Activated naive CD8-positive, alpha-beta T cell treated with anti-CD3 and anti-CD28 coated beads, Interleukin-2, amount 50 U/mL, for 16 hours (primary cell): ENCODE results near the gene HOATZ.

Experiments
- DNase-seq: peaks from one replicate; pipeline ENCODE4 v3.0.0-alpha.2; 2020; ENCODE audit warnings: low read depth, low spot score

The HOATZ gene

GRCh38 chr11:111549196-111549868 is 34.8 kb downstream of the HOATZ start:
- DNase-seq = no peak

GRCh38 chr11:111549869-111550203 is 35.3 kb downstream of the HOATZ start:
- DNase-seq = no peak

GRCh38 chr11:111550258-111550657 is 35.7 kb downstream of the HOATZ start:
- no peak for DNase-seq

- DNase-seq = no peak
These were observed 40.0 kb downstream of the HOATZ start for GRCh38 chr11:111554532-111554931.

- DNase-seq = no peak
These were observed 40.7 kb downstream of the HOATZ start for GRCh38 chr11:111555255-111555654.

- no peak for DNase-seq
These were observed 43.0 kb downstream of the HOATZ start for GRCh38 chr11:111557425-111558111.

- no peak for DNase-seq
These were observed 45.4 kb downstream of the HOATZ start for GRCh38 chr11:111559800-111560464.

GRCh38 chr11:111560800-111561199 is 46.2 kb downstream of the HOATZ start:
- no peak for DNase-seq

GRCh38 chr11:111561306-111561705 is 46.7 kb downstream of the HOATZ start:
- DNase-seq = no peak

GRCh38 chr11:111561791-111562325 is 47.3 kb downstream of the HOATZ start:
- DNase-seq = no peak

- no peak for DNase-seq
These were observed 48.3 kb downstream of the HOATZ start for GRCh38 chr11:111562692-111563389.

- peak; percentile 14 for DNase-seq
These were observed 50.6 kb downstream of the HOATZ start for GRCh38 chr11:111565114-111565720.

- DNase-seq = no peak
These were observed 51.7 kb downstream of the HOATZ start for GRCh38 chr11:111566324-111566723.

- no peak for DNase-seq
These were observed 54.9 kb downstream of the HOATZ start for GRCh38 chr11:111569476-111569875.

GRCh38 chr11:111570796-111571195 is 56.2 kb downstream of the HOATZ start:
- no peak for DNase-seq

- no peak for DNase-seq
These were observed 57.4 kb downstream of the HOATZ start for GRCh38 chr11:111571829-111572501.

GRCh38 chr11:111572581-111572980 is 58.0 kb downstream of the HOATZ start:
- DNase-seq = no peak

- DNase-seq = no peak
These were observed 59.3 kb downstream of the HOATZ start for GRCh38 chr11:111573821-111574249.

GRCh38 chr11:111574373-111575225 is 60.0 kb downstream of the HOATZ start:
- no peak for DNase-seq

- DNase-seq = no peak
These were observed 61.2 kb downstream of the HOATZ start for GRCh38 chr11:111575740-111576139.
